T-helper 2 cell (primary cell): Measurements from ENCODE around the gene NACC2.

Experiments used
- DNase-seq, 5 experiments: peaks; one replicate each; pipeline versions ENCODE4 v3.0.0 to v3.0.0-alpha.2; 2012 to 2022
- total RNA-seq, 2 donors: gene quantifications; one replicate each; lab custom pipeline; 2026; lab: John Stamatoyannopoulos, UW

The NACC2 gene
- total RNA-seq = 11.8 to 13.5 reads per million in 2 donors

- peak in 1 of 5 experiments; percentile 46 for DNase-seq
Measured at GRCh38 chr9:136095070-136096058, at the start of gene NACC2. TSS of gene NACC2 (minus strand) at chr9:136095289. CDS start at chr9:136050521, 44,768 bp downstream.

- DNase-seq = no peak
Measured at GRCh38 chr9:136144450-136144849, 49.4 kb upstream of the NACC2 start.

GRCh38 chr9:136143215-136144001 is 48.3 kb upstream of the NACC2 start:
- no peak for DNase-seq

GRCh38 chr9:136142859-136143214 is 47.7 kb upstream of the NACC2 start:
- DNase-seq = no peak

- no peak for DNase-seq
Measured at GRCh38 chr9:136142414-136142796, 47.3 kb upstream of the NACC2 start.

- no peak for DNase-seq
Measured at GRCh38 chr9:136141682-136142413, 46.8 kb upstream of the NACC2 start.

GRCh38 chr9:136140966-136141365 is 45.9 kb upstream of the NACC2 start:
- DNase-seq = no peak

GRCh38 chr9:136140046-136140445 is 45.0 kb upstream of the NACC2 start:
- DNase-seq = no peak

- peak in 2 of 5 experiments; percentile 28 to 45 for DNase-seq
Measured at GRCh38 chr9:136138566-136138965, 43.5 kb upstream of the NACC2 start.

GRCh38 chr9:136137321-136138265 is 42.5 kb upstream of the NACC2 start:
- DNase-seq = no peak

GRCh38 chr9:136136127-136136925 is 41.2 kb upstream of the NACC2 start:
- no peak for DNase-seq

- DNase-seq = no peak
Measured at GRCh38 chr9:136135326-136136126, 40.4 kb upstream of the NACC2 start.

- DNase-seq = no peak
Measured at GRCh38 chr9:136133959-136134484, 38.9 kb upstream of the NACC2 start.

- no peak for DNase-seq
Measured at GRCh38 chr9:136133191-136133958, 38.3 kb upstream of the NACC2 start.

- no peak for DNase-seq
Measured at GRCh38 chr9:136132512-136133050, 37.5 kb upstream of the NACC2 start.

GRCh38 chr9:136131629-136132511 is 36.8 kb upstream of the NACC2 start:
- DNase-seq = no peak

- no peak for DNase-seq
Measured at GRCh38 chr9:136129176-136129575, 34.1 kb upstream of the NACC2 start.
